PC-3 (cell line): ENCODE results near the gene ZNF487.

Source experiments
- EZH2 ChIP-seq: fragments of 300-600 bp; sonication (generic); IDR thresholded peaks from one replicate; pipeline ENCODE4 v1.6.1; 2017; ENCODE audit warnings: antibody characterized with exemption, mild to moderate bottlenecking, low read length; ENCODE audit not compliant: unreplicated experiment
- TF ChIP-seq, protein P1 (sequence below): fragments of 300-600 bp; sonication (generic); conservative IDR thresholded peaks from 2 replicates; pipeline ENCODE4 v1.5.1; 2017; ENCODE audit warnings: antibody characterized with exemption, low read depth, mild to moderate bottlenecking, low read length

DNA sequence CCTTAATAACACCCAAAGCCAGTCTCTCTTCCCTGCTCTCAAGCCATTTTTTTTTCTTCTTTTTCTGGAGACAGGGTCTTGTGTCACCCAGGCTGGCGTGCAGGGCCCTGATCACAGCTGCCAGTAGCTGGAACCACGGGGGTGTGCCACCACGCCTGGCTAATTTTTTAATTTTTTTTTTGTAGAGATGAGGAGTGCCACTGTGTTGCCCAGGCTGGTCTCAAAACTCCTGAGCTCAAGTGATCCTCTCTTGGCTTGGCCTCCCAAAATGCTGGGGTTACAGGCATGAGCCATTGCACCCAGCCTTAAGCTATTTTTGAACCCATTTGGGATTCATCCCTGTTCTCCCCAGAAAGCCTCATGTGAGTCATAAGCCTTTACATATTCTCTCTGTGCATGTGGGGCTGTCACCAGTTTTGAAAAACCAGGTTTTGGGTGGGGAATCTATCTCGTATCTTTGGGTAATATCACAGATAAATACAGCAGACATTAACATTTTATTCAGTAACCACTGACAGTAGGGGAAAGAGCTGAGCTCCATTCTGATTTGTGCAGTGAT lies 15.5 kb downstream of the ZNF487 start:
- TF ChIP-seq, protein P1, sequence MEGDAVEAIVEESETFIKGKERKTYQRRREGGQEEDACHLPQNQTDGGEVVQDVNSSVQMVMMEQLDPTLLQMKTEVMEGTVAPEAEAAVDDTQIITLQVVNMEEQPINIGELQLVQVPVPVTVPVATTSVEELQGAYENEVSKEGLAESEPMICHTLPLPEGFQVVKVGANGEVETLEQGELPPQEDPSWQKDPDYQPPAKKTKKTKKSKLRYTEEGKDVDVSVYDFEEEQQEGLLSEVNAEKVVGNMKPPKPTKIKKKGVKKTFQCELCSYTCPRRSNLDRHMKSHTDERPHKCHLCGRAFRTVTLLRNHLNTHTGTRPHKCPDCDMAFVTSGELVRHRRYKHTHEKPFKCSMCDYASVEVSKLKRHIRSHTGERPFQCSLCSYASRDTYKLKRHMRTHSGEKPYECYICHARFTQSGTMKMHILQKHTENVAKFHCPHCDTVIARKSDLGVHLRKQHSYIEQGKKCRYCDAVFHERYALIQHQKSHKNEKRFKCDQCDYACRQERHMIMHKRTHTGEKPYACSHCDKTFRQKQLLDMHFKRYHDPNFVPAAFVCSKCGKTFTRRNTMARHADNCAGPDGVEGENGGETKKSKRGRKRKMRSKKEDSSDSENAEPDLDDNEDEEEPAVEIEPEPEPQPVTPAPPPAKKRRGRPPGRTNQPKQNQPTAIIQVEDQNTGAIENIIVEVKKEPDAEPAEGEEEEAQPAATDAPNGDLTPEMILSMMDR = no peak
- no peak for TF ChIP-seq EZH2
